ENCODE results near the gene EFCAB13.

The EFCAB13 gene

GRCh38 chr17:47404875-47405274 is 81.1 kb downstream of the EFCAB13 start:
- no peak for TF ChIP-seq REST (IDR thresholded peaks at IDR 0.05; ENCODE audit: insufficient read depth in 1 of 2, low read depth in 2 of 2, low read length in 2 of 2)

- no peak for TF ChIP-seq FOXP2 (optimal IDR thresholded peaks at IDR 0.05; ENCODE audit: borderline replicate concordance, extremely low read depth, extremely low read length, insufficient read depth)
Observed at GRCh38 chr17:47413872-47414271, 90.1 kb downstream of the EFCAB13 start.

DNA sequence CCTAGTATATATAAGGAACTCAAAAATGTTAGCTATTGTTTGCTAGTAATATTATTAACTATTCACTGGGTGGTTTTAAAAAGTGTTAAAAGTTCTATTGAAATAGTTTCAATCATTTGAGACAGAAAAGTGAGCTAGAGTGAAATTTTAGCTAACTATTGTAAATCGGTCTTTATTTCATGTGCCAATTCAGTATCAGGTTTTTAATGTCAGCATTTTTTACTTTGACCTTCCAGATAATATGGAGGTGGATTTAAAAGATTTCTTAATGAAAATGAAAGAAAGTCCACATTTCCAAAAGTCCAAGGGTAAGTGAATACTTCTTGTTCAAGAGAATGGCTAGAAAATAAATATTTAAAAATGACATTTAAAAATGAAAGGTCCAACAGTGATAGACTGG is 90.9 kb downstream of the EFCAB13 start:
- TF ChIP-seq POLR2AphosphoS5 (IDR thresholded peaks at IDR 0.05; ENCODE audit: low read depth, low read length) (no peak), TAF1 (IDR thresholded peaks at IDR 0.05; ENCODE audit: borderline replicate concordance, insufficient read depth, low read length) (no peak), FOXP2 (optimal IDR thresholded peaks at IDR 0.05; ENCODE audit: borderline replicate concordance, extremely low read depth, extremely low read length, insufficient read depth) (no peak), REST (IDR thresholded peaks at IDR 0.05; ENCODE audit: insufficient read depth in 1 of 2, low read depth in 2 of 2, low read length in 2 of 2) (no peak), SIN3A (IDR thresholded peaks at IDR 0.05; ENCODE audit: borderline replicate concordance, insufficient read depth, low read length) (no peak)

- TF ChIP-seq FOXP2 (optimal IDR thresholded peaks at IDR 0.05; ENCODE audit: borderline replicate concordance, extremely low read depth, extremely low read length, insufficient read depth) (no peak), POLR2AphosphoS5 (IDR thresholded peaks at IDR 0.05; ENCODE audit: low read depth, low read length) (no peak), REST (IDR thresholded peaks at IDR 0.05; ENCODE audit: insufficient read depth in 1 of 2, low read depth in 2 of 2, low read length in 2 of 2) (no peak), SIN3A (IDR thresholded peaks at IDR 0.05; ENCODE audit: borderline replicate concordance, insufficient read depth, low read length) (no peak)
Observed at GRCh38 chr17:47423406-47424295, 99.9 kb downstream of the EFCAB13 start.

DNA sequence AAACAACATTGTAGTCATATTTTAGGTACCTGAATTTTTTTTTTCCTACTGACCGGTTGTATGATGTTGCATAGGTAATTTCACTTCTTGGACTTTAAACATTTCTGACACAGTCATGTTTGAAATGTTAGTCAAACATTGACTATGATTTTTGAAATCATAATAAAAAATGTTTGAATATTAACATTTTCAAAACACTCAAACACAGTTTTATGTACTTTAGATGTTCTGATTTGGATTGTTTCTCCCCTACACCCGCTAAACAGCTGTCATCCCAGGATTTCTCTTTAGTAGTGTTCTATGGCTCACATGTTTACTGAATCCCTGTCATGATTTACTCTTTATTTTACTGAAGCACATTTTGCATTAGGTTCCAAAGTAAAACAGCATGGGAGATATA is 104.2 kb downstream of the EFCAB13 start:
- no peak for TF ChIP-seq POLR2AphosphoS5 (IDR thresholded peaks at IDR 0.05; ENCODE audit: low read depth, low read length)
- TF ChIP-seq SIN3A (IDR thresholded peaks at IDR 0.05; ENCODE audit: borderline replicate concordance, insufficient read depth, low read length): no peak
- no peak for TF ChIP-seq FOXP2 (optimal IDR thresholded peaks at IDR 0.05; ENCODE audit: borderline replicate concordance, extremely low read depth, extremely low read length, insufficient read depth)
- no peak for TF ChIP-seq REST (IDR thresholded peaks at IDR 0.05; ENCODE audit: insufficient read depth in 1 of 2, low read depth in 2 of 2, low read length in 2 of 2)
- TF ChIP-seq TAF1 (IDR thresholded peaks at IDR 0.05; ENCODE audit: borderline replicate concordance, insufficient read depth, low read length): no peak

Measured in PFSK-1 (cell line).